ENCODE data around the gene MIGA1. TPM values are rescaled to one million over a fixed set of nuclear protein-coding genes. Genes with fewer than 3 reads are reported as not detected.

The MIGA1 gene
- total RNA-seq (2021; fragmentation: NEBNext Ultra II Directional; extraction: Animal tissue kit (Norgen Biotek cat#: 25700)) = 10 to 100 TPM; 17.8 to 23.4 (median 21.4) TPM
- long read RNA-seq, full-length matches to known transcripts = 7 of 23 reads
- long read RNA-seq, partial matches to known transcripts = 1 of 23 reads
- long read RNA-seq, other reads (novel, unspliced or antisense) = 15 of 23 reads

GRCh38 chr1:77779529-77780281 lies at the start of gene MIGA1:
Gene MIGA1 (plus strand): TSS chr1:77779649. CDS start chr1:77783253, 3,604 bp downstream.
- H3K9me3 Mint-ChIP-seq = no peaks in the 10 kb centered on the region
- H3K36me3 Mint-ChIP-seq (ENCODE audit: low read depth) = peaks cover 14% of the 10 kb centered on the region
- peak within 1 kb of the TSS; percentile 75 for H3K27ac Mint-ChIP-seq
- peaks cover 5% of the 10 kb centered on the region for H3K27me3 Mint-ChIP-seq (ENCODE audit: insufficient read depth)
- peak within 1 kb of the TSS; percentile 98 for H3K4me3 Mint-ChIP-seq
- peak; percentile 81 for DNase-seq
- H3K4me1 Mint-ChIP-seq (ENCODE audit: low read depth) = peaks cover 45% of the 10 kb centered on the region
- no peak for TF ChIP-seq CTCF (IDR thresholded peaks at IDR 0.05)

- Mint-ChIP-seq H3K36me3 (ENCODE audit: low read depth) (peaks cover 15% of the 10 kb centered on the region; the same call in 1 of the 2 replicates), H3K27ac (no peak overlapping the region), H3K4me3 (no peak overlapping the region), H3K9me3 (no peaks in the 10 kb centered on the region), H3K4me1 (ENCODE audit: low read depth) (no peaks in the 10 kb centered on the region), H3K27me3 (ENCODE audit: insufficient read depth) (no peaks in the 10 kb centered on the region)
- DNase-seq = no peak
- no peak for TF ChIP-seq CTCF (IDR thresholded peaks at IDR 0.05)
These were observed 47.4 kb upstream of the MIGA1 start for GRCh38 chr1:77732090-77732489.

- Mint-ChIP-seq H3K27me3 (ENCODE audit: insufficient read depth) (no peaks in the 10 kb centered on the region), H3K36me3 (ENCODE audit: low read depth) (peaks cover 25% of the 10 kb centered on the region), H3K4me3 (no peak overlapping the region), H3K4me1 (ENCODE audit: low read depth) (peaks cover 10% of the 10 kb centered on the region), H3K9me3 (no peaks in the 10 kb centered on the region), H3K27ac (no peak overlapping the region)
- DNase-seq = no peak
- no peak for TF ChIP-seq CTCF (IDR thresholded peaks at IDR 0.05)
These were observed 40.2 kb upstream of the MIGA1 start for GRCh38 chr1:77739235-77739634.

GRCh38 chr1:77741316-77741715 lies 38.1 kb upstream of the MIGA1 start:
- no peaks in the 10 kb centered on the region for H3K27me3 Mint-ChIP-seq (ENCODE audit: insufficient read depth)
- H3K4me3 Mint-ChIP-seq = no peak overlapping the region
- H3K9me3 Mint-ChIP-seq = no peaks in the 10 kb centered on the region
- H3K27ac Mint-ChIP-seq = no peak overlapping the region
- no peak for TF ChIP-seq CTCF (IDR thresholded peaks at IDR 0.05)
- no peak for DNase-seq
- H3K36me3 Mint-ChIP-seq (ENCODE audit: low read depth) = peaks cover 40% of the 10 kb centered on the region
- H3K4me1 Mint-ChIP-seq (ENCODE audit: low read depth) = peaks cover 25% of the 10 kb centered on the region

- TF ChIP-seq CTCF (IDR thresholded peaks at IDR 0.05) = no peak
- peaks cover 25% of the 10 kb centered on the region for H3K4me1 Mint-ChIP-seq (ENCODE audit: low read depth)
- H3K9me3 Mint-ChIP-seq = no peaks in the 10 kb centered on the region
- H3K27ac Mint-ChIP-seq = no peak overlapping the region
- DNase-seq = no peak
- peaks cover 40% of the 10 kb centered on the region for H3K36me3 Mint-ChIP-seq (ENCODE audit: low read depth)
- H3K4me3 Mint-ChIP-seq = no peak overlapping the region
- H3K27me3 Mint-ChIP-seq (ENCODE audit: insufficient read depth) = no peaks in the 10 kb centered on the region
These were observed 37.4 kb upstream of the MIGA1 start for GRCh38 chr1:77742011-77742555.
